Astrocyte of the cerebellum (primary cell): ENCODE measurements around the gene ANGEL1.

Experiments used
- DNase-seq: peaks from one replicate; pipeline ENCODE4 v3.0.0-alpha.2; 2011; ENCODE audit warnings: low read depth
- H3K4me3 ChIP-seq: 2 replicates; pipeline ENCODE4 v1.5.1; 2011; ENCODE audit warnings: mild to moderate bottlenecking, low read depth, low read length, moderate library complexity
- in situ Hi-C: cut with HindIII; loops from 2 replicates; pipeline ENCODE4 v1.10.0; 2017; ENCODE audit warnings: low sequenced_read_pairs
- TF ChIP-seq, protein P1 (sequence below): IDR thresholded peaks from 2 replicates; pipeline ENCODE4 v1.5.1; 2012; ENCODE audit warnings: low read length, low read depth, moderate library complexity, mild to moderate bottlenecking; ENCODE audit errors: missing control alignments

ANGEL1 gene

DNA sequence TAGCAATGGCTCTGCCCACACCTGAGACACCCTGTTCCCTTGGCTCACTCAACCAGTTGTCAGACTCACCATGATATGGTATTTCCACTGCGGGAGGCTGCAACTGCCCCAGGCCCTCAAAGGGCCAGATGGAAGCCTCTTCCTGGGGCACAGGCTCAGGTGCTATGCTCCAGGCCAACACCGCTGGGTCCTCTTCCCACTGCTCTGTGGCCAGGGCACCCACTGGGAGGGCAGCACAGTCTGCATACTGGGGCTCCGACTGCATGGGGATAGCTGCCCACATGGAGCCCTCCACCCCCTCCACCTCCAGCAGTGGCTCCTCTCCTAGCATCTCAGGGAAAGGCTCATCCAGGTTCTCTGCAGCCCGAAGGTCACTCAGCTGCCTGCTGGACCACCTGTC is 3.7 kb downstream of the ANGEL1 start:
- TF ChIP-seq, protein P1, sequence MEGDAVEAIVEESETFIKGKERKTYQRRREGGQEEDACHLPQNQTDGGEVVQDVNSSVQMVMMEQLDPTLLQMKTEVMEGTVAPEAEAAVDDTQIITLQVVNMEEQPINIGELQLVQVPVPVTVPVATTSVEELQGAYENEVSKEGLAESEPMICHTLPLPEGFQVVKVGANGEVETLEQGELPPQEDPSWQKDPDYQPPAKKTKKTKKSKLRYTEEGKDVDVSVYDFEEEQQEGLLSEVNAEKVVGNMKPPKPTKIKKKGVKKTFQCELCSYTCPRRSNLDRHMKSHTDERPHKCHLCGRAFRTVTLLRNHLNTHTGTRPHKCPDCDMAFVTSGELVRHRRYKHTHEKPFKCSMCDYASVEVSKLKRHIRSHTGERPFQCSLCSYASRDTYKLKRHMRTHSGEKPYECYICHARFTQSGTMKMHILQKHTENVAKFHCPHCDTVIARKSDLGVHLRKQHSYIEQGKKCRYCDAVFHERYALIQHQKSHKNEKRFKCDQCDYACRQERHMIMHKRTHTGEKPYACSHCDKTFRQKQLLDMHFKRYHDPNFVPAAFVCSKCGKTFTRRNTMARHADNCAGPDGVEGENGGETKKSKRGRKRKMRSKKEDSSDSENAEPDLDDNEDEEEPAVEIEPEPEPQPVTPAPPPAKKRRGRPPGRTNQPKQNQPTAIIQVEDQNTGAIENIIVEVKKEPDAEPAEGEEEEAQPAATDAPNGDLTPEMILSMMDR: no peak
- DNase-seq: no peak
- in situ Hi-C loops: no loop called here
- H3K4me3 ChIP-seq: no peak overlapping the region

DNA sequence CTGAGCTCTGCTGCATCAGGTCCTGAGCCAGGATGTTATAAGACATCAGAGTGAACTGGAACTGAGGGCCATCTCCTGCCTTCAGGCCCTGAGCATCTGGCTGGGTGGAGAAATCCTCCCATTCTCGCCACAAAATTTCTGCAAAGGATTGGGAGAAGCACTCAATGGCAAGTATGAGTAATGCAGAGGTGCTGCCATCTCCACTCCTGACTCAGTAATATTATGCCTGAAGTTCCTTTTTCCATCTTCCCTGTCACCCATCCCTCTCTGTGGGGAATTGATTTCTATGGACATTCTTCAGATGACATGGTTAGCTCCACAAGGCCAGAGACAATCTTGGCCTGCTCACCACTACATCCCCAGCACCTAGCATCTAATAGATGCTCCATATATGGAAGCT is 4.7 kb downstream of the ANGEL1 start:
- TF ChIP-seq, protein P1: no peak
- H3K4me3 ChIP-seq: no peak overlapping the region
- DNase-seq: no peak
- in situ Hi-C loops: no loop called here

DNA sequence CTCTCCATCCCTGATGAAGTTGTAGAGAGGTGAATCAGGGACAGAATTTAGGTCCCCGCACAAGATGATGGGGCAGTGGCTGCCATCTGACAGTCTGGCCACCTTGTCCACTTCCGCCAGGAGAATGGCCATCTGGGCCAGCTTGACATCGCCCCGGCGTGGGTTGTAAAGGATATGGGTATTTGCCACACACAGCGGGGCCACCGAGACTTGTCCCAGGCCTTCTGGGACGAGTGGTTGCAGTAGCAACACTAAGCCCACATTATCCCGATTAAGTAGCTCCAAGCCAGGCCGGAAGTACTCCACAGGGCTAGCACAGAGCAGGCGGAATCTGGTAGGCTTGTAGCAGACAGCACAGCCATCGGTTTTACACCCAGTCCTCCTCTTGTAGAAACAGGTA is 6.2 kb downstream of the ANGEL1 start:
- no peak for DNase-seq
- in situ Hi-C loops: no loop called here
- TF ChIP-seq, protein P1: no peak
- H3K4me3 ChIP-seq: no peak overlapping the region

DNA sequence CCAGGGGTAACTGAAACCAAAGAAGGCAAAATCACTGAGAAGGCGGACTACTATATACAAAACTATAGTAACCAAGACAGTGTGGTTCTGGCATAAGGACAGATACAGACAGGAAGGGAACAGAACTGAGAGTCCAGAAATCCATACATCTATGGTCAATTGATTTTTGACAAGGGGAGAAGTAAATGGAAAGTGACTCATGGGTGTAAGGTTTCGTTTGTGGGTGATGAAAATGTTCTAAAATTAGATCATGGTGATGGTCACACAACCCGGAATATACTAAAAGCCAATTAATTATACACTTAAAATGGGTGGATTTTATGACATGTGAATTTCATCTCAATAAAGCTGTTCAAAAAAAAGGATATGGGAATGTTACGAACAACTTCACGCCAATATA is 18.7 kb downstream of the ANGEL1 start:
- TF ChIP-seq, protein P1: no peak
- H3K4me3 ChIP-seq: no peak overlapping the region
- DNase-seq: no peak
- in situ Hi-C loops: no loop called here

DNA sequence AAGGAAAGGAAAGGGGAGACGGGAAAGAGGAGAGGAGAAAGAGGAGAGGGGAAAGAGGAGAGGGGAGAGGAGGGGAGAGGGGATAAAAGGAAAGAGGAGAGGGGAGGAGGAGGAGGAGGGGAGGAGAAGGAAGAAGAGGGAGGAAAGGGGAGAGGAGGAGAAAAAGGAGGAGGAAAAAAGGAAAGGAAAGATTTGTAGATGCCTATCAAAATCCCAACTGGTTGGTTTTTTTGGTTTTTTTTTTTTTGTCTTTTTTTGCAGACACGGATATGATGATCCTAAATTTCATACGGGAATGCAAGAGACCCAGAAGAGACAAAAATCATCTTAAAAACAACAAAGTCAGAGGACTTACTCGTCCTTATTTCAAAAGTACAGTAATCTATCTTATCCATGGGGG is 19.4 kb downstream of the ANGEL1 start:
- H3K4me3 ChIP-seq: no peak overlapping the region
- in situ Hi-C loops: no loop called here
- DNase-seq: no peak
- TF ChIP-seq, protein P1: no peak

DNA sequence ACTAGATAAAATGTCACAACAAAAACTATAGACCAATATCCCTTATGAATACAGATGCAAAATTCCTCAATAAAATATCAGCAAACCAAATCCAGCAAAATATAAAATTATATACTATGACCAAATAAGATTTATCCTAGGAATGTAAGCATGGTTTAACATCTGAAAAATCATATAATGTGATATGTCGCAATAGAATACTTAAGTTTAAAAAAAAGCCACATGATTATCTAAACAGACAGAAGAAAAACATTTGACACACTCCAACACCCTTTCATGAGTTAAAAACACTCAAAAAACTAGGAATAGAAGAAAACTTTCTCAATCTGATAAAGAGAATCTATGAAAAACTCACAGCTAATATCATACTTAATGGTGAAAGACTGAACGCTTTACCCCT is 20.3 kb downstream of the ANGEL1 start:
- DNase-seq: no peak
- in situ Hi-C loops: no loop called here
- TF ChIP-seq, protein P1: no peak

DNA sequence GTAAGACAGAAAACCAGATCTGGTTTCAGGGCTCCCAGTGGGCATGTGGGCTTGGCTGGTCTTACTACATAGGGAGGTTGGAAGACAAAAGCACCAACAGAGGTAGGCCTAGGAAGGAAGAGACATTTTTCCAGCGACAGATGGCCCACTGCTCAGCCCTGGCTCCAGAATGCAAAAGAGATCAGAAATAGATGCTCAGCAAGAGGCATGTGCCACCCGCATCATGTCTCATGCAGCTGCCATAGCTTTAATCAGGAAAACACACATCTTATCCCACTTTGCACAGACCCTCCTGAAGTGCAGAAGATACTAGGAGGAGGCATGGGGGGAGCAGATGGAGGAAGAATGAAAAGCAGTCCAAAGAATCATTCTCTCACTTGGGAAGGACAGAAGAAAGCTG is 26.1 kb downstream of the ANGEL1 start:
- no peak overlapping the region for H3K4me3 ChIP-seq
- TF ChIP-seq, protein P1: no peak
- in situ Hi-C loops: no loop called here
- DNase-seq: no peak

More for the DNA sequence above, 20.3 kb downstream of the ANGEL1 start:
- no peak overlapping the region for H3K4me3 ChIP-seq
